HEK293 (cell line): Measurements from ENCODE around the gene ARHGAP35.
A peak's percentile ranks its signal among the peaks of the same experiment; 100 is the strongest.

ENCODE experiments used
- SP2 ChIP-seq: fragments of 450-650 bp; formaldehyde crosslinking; IDR thresholded peaks from 2 replicates; pipeline ENCODE4 v1.5.1; 2016; ENCODE audit warnings: missing biosample characterization, missing genetic modification characterization
- YY1 ChIP-seq: fragments of 450-650 bp; formaldehyde crosslinking; IDR thresholded peaks from 2 replicates; pipeline ENCODE4 v1.5.1; 2018; ENCODE audit warnings: missing biosample characterization, missing genetic modification characterization
- ZBTB21 ChIP-seq: fragments of 450-650 bp; formaldehyde crosslinking; IDR thresholded peaks from 2 replicates; pipeline ENCODE4 v1.5.1; 2017; ENCODE audit warnings: missing biosample characterization, missing genetic modification characterization
- ZNF140 ChIP-seq: fragments of 450-650 bp; formaldehyde crosslinking; IDR thresholded peaks from 2 replicates; pipeline ENCODE4 v1.5.1; 2016; ENCODE audit warnings: missing biosample characterization, missing genetic modification characterization
- ZNF311 ChIP-seq: fragments of 450-650 bp; formaldehyde crosslinking; IDR thresholded peaks from 2 replicates; pipeline ENCODE4 v1.5.1; 2017; ENCODE audit warnings: missing biosample characterization, missing genetic modification characterization, borderline replicate concordance
- ZNF335 ChIP-seq: fragments of 450-650 bp; formaldehyde crosslinking; conservative IDR thresholded peaks from 2 replicates; pipeline ENCODE4 v1.5.1; 2016; ENCODE audit warnings: missing biosample characterization, missing genetic modification characterization
- ZNF596 ChIP-seq: fragments of 450-650 bp; IDR thresholded peaks from 2 replicates; pipeline ENCODE4 v1.5.0; 2018; ENCODE audit warnings: missing biosample characterization, mild to moderate bottlenecking, missing genetic modification characterization, moderate library complexity
- ZNF768 ChIP-seq: fragments of 450-650 bp; formaldehyde crosslinking; IDR thresholded peaks from 2 replicates; pipeline ENCODE4 v1.5.1; 2018; ENCODE audit warnings: missing biosample characterization, mild to moderate bottlenecking, missing genetic modification characterization
- ZNF830 ChIP-seq: fragments of 450-650 bp; IDR thresholded peaks from 2 replicates; pipeline ENCODE4 v1.5.0; 2018; ENCODE audit warnings: missing biosample characterization, missing genetic modification characterization, low read depth, mild to moderate bottlenecking, moderate library complexity
- TF ChIP-seq, protein P1 (sequence below): fragments of 450-650 bp; formaldehyde crosslinking; IDR thresholded peaks from 2 replicates; pipeline ENCODE4 v1.5.1; 2017; ENCODE audit warnings: missing biosample characterization, mild to moderate bottlenecking, missing genetic modification characterization, moderate library complexity
- TF ChIP-seq, protein P2 (sequence below): fragments of 450-650 bp; formaldehyde crosslinking; IDR thresholded peaks from 2 replicates; pipeline ENCODE4 v1.5.1; 2016; ENCODE audit warnings: missing biosample characterization, missing genetic modification characterization
- TF ChIP-seq, protein P3 (sequence below): fragments of 450-650 bp; formaldehyde crosslinking; conservative IDR thresholded peaks from 2 replicates; pipeline ENCODE4 v1.5.1; 2016; ENCODE audit warnings: low read depth, missing biosample characterization, missing genetic modification characterization
- TF ChIP-seq, protein P4 (sequence below): fragments of 450-650 bp; formaldehyde crosslinking; IDR thresholded peaks from 2 replicates; pipeline ENCODE4 v1.5.1; 2017; ENCODE audit warnings: missing biosample characterization, missing genetic modification characterization
- TF ChIP-seq, protein P5 (sequence below): fragments of 450-650 bp; formaldehyde crosslinking; IDR thresholded peaks from 2 replicates; pipeline ENCODE4 v1.5.1; 2016; ENCODE audit warnings: missing biosample characterization, missing genetic modification characterization

ARHGAP35 gene

DNA sequence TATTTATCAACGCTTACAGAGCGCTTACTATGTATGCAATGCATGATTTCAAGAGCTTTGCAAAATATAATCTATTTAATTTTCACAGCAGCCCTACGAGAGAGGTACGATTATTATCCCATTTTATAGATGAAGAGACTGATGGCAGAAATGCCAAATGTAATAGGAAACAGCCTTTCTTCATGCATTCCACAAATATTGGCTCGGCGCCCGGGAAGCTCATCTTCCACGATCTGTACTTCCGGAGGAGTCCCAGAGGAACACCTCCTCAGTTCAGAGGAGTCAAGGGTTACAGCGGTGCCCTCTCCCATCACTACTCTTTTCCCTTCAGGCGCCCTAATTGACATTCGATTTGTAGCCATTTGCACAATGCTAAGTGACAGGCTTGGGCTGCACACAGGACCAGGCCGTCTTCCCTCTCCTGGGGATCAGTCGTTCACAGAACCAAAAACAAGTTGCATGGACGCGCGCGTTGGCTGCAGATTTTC, 1.1 kb upstream of the ARHGAP35 start (continued):
- TF ChIP-seq, protein P1, sequence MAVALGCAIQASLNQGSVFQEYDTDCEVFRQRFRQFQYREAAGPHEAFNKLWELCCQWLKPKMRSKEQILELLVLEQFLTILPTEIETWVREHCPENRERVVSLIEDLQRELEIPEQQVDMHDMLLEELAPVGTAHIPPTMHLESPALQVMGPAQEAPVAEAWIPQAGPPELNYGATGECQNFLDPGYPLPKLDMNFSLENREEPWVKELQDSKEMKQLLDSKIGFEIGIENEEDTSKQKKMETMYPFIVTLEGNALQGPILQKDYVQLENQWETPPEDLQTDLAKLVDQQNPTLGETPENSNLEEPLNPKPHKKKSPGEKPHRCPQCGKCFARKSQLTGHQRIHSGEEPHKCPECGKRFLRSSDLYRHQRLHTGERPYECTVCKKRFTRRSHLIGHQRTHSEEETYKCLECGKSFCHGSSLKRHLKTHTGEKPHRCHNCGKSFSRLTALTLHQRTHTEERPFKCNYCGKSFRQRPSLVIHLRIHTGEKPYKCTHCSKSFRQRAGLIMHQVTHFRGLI (tag by site-specific recombination) = 0 out of 2 replicates have a peak, but pooled peaks have one; percentile 53
- TF ChIP-seq ZNF335 (tag by site-specific recombination) = peak; percentile 73
- TF ChIP-seq SP2 (tag by site-specific recombination) = no peak
- TF ChIP-seq YY1 (tag by site-specific recombination) = no peak
- no peak for TF ChIP-seq ZNF140 (tag by site-specific recombination)
- TF ChIP-seq, protein P2, sequence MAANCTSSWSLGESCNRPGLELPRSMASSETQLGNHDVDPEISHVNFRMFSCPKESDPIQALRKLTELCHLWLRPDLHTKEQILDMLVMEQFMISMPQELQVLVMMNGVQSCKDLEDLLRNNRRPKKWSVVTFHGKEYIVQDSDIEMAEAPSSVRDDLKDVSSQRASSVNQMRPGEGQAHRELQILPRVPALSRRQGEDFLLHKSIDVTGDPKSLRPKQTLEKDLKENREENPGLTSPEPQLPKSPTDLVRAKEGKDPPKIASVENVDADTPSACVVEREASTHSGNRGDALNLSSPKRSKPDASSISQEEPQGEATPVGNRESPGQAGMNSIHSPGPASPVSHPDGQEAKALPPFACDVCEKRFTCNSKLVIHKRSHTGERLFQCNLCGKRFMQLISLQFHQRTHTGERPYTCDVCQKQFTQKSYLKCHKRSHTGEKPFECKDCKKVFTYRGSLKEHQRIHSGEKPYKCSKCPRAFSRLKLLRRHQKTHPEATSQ (tag by site-specific recombination) = no peak
- no peak for TF ChIP-seq ZNF830 (tag by site-specific recombination)
- TF ChIP-seq, protein P3, sequence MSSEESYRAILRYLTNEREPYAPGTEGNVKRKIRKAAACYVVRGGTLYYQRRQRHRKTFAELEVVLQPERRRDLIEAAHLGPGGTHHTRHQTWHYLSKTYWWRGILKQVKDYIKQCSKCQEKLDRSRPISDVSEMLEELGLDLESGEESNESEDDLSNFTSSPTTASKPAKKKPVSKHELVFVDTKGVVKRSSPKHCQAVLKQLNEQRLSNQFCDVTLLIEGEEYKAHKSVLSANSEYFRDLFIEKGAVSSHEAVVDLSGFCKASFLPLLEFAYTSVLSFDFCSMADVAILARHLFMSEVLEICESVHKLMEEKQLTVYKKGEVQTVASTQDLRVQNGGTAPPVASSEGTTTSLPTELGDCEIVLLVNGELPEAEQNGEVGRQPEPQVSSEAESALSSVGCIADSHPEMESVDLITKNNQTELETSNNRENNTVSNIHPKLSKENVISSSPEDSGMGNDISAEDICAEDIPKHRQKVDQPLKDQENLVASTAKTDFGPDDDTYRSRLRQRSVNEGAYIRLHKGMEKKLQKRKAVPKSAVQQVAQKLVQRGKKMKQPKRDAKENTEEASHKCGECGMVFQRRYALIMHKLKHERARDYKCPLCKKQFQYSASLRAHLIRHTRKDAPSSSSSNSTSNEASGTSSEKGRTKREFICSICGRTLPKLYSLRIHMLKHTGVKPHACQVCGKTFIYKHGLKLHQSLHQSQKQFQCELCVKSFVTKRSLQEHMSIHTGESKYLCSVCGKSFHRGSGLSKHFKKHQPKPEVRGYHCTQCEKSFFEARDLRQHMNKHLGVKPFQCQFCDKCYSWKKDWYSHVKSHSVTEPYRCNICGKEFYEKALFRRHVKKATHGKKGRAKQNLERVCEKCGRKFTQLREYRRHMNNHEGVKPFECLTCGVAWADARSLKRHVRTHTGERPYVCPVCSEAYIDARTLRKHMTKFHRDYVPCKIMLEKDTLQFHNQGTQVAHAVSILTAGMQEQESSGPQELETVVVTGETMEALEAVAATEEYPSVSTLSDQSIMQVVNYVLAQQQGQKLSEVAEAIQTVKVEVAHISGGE (tag by site-specific recombination) = peak; percentile 71
- peak; percentile 45; the same call in 1 of the 2 replicates for TF ChIP-seq ZBTB21 (tag by site-specific recombination)
- TF ChIP-seq, protein P4, sequence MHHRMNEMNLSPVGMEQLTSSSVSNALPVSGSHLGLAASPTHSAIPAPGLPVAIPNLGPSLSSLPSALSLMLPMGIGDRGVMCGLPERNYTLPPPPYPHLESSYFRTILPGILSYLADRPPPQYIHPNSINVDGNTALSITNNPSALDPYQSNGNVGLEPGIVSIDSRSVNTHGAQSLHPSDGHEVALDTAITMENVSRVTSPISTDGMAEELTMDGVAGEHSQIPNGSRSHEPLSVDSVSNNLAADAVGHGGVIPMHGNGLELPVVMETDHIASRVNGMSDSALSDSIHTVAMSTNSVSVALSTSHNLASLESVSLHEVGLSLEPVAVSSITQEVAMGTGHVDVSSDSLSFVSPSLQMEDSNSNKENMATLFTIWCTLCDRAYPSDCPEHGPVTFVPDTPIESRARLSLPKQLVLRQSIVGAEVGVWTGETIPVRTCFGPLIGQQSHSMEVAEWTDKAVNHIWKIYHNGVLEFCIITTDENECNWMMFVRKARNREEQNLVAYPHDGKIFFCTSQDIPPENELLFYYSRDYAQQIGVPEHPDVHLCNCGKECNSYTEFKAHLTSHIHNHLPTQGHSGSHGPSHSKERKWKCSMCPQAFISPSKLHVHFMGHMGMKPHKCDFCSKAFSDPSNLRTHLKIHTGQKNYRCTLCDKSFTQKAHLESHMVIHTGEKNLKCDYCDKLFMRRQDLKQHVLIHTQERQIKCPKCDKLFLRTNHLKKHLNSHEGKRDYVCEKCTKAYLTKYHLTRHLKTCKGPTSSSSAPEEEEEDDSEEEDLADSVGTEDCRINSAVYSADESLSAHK (tag by site-specific recombination) = peak; percentile 84
- TF ChIP-seq ZNF768 (tag by site-specific recombination) = 0 out of 2 replicates have a peak, but pooled peaks have one; percentile 28
- TF ChIP-seq ZNF311 (tag by site-specific recombination) = no peak
- no peak for TF ChIP-seq ZNF596
- TF ChIP-seq, protein P5, sequence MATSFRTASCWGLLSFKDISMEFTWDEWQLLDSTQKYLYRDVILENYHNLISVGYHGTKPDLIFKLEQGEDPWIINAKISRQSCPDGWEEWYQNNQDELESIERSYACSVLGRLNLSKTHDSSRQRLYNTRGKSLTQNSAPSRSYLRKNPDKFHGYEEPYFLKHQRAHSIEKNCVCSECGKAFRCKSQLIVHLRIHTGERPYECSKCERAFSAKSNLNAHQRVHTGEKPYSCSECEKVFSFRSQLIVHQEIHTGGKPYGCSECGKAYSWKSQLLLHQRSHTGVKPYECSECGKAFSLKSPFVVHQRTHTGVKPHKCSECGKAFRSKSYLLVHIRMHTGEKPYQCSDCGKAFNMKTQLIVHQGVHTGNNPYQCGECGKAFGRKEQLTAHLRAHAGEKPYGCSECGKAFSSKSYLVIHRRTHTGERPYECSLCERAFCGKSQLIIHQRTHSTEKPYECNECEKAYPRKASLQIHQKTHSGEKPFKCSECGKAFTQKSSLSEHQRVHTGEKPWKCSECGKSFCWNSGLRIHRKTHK (tag by site-specific recombination) = no peak
